ENCODE data around the gene NFIX. TPM values are rescaled to one million over a fixed set of nuclear protein-coding genes. Genes with fewer than 3 reads are reported as not detected.

The NFIX gene
- total and polyA plus RNA-seq, 2 of the 13 experiments (the other 11 are each of a cell fraction or from before 2014, with no cell fraction given) = 3.4 to 5.4 TPM

DNA sequence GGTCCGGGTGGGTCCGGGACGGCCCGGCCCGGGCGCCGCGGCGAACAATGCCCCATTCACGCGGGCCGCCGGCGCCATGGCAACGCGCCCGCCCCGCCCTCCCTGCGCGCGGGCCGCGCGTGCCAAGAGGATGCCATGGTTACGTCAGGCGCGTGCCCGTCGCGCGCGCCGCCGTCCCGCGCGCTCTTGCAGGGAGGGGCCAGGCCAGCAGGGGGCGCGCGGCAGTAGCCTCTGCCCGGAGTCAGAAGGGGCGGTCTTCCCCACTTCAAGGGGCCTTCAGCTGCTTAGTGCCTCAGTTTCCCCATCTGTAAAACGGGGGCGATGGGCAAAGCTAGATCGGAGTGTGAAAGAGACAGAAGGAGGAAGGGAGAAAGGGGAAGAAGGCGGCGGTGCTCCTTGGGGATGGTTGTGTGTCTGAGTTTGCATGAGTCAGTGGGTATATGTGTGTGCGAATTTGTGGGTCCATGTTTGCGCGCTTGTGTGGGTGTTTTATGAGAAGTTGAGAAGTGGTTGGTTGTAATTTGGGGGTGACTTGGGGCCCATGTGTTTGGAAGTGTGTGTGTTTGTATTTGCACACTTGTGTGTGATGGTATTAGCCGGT lies 11.6 kb upstream of the NFIX start (continued):
- TF ChIP-seq, protein P1, sequence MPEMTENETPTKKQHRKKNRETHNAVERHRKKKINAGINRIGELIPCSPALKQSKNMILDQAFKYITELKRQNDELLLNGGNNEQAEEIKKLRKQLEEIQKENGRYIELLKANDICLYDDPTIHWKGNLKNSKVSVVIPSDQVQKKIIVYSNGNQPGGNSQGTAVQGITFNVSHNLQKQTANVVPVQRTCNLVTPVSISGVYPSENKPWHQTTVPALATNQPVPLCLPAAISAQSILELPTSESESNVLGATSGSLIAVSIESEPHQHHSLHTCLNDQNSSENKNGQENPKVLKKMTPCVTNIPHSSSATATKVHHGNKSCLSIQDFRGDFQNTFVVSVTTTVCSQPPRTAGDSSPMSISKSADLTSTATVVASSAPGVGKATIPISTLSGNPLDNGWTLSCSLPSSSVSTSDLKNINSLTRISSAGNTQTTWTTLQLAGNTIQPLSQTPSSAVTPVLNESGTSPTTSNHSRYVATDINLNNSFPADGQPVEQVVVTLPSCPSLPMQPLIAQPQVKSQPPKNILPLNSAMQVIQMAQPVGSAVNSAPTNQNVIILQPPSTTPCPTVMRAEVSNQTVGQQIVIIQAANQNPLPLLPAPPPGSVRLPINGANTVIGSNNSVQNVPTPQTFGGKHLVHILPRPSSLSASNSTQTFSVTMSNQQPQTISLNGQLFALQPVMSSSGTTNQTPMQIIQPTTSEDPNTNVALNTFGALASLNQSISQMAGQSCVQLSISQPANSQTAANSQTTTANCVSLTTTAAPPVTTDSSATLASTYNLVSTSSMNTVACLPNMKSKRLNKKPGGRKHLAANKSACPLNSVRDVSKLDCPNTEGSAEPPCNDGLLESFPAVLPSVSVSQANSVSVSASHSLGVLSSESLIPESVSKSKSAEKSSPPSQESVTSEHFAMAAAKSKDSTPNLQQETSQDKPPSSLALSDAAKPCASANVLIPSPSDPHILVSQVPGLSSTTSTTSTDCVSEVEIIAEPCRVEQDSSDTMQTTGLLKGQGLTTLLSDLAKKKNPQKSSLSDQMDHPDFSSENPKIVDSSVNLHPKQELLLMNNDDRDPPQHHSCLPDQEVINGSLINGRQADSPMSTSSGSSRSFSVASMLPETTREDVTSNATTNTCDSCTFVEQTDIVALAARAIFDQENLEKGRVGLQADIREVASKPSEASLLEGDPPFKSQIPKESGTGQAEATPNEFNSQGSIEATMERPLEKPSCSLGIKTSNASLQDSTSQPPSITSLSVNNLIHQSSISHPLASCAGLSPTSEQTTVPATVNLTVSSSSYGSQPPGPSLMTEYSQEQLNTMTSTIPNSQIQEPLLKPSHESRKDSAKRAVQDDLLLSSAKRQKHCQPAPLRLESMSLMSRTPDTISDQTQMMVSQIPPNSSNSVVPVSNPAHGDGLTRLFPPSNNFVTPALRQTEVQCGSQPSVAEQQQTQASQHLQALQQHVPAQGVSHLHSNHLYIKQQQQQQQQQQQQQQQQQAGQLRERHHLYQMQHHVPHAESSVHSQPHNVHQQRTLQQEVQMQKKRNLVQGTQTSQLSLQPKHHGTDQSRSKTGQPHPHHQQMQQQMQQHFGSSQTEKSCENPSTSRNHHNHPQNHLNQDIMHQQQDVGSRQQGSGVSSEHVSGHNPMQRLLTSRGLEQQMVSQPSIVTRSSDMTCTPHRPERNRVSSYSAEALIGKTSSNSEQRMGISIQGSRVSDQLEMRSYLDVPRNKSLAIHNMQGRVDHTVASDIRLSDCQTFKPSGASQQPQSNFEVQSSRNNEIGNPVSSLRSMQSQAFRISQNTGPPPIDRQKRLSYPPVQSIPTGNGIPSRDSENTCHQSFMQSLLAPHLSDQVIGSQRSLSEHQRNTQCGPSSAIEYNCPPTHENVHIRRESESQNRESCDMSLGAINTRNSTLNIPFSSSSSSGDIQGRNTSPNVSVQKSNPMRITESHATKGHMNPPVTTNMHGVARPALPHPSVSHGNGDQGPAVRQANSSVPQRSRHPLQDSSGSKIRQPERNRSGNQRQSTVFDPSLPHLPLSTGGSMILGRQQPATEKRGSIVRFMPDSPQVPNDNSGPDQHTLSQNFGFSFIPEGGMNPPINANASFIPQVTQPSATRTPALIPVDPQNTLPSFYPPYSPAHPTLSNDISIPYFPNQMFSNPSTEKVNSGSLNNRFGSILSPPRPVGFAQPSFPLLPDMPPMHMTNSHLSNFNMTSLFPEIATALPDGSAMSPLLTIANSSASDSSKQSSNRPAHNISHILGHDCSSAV (CRISPR knock-in tag; IDR thresholded peaks at IDR 0.05; ENCODE audit: borderline replicate concordance) = no peak
- peak; percentile 34 for TF ChIP-seq RXRB (CRISPR knock-in tag; IDR thresholded peaks at IDR 0.05; ENCODE audit: borderline replicate concordance)
- no peak for TF ChIP-seq PHF8 (CRISPR knock-in tag; IDR thresholded peaks at IDR 0.05)
- TF ChIP-seq, protein P2, sequence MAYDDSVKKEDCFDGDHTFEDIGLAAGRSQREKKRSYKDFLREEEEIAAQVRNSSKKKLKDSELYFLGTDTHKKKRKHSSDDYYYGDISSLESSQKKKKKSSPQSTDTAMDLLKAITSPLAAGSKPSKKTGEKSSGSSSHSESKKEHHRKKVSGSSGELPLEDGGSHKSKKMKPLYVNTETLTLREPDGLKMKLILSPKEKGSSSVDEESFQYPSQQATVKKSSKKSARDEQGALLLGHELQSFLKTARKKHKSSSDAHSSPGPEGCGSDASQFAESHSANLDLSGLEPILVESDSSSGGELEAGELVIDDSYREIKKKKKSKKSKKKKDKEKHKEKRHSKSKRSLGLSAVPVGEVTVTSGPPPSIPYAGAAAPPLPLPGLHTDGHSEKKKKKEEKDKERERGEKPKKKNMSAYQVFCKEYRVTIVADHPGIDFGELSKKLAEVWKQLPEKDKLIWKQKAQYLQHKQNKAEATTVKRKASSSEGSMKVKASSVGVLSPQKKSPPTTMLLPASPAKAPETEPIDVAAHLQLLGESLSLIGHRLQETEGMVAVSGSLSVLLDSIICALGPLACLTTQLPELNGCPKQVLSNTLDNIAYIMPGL (CRISPR knock-in tag; IDR thresholded peaks at IDR 0.05; ENCODE audit: borderline replicate concordance in 1 of 2, low read depth in 1 of 2) = peak; percentile 75 to 83; a peak in 3 of 4 replicates
- no peak for TF ChIP-seq NFYC (CRISPR knock-in tag; IDR thresholded peaks at IDR 0.05)
- TF ChIP-seq ZNF644 (CRISPR knock-in tag; IDR thresholded peaks at IDR 0.05; ENCODE audit: low read depth) = no peak
- TF ChIP-seq, protein P3, sequence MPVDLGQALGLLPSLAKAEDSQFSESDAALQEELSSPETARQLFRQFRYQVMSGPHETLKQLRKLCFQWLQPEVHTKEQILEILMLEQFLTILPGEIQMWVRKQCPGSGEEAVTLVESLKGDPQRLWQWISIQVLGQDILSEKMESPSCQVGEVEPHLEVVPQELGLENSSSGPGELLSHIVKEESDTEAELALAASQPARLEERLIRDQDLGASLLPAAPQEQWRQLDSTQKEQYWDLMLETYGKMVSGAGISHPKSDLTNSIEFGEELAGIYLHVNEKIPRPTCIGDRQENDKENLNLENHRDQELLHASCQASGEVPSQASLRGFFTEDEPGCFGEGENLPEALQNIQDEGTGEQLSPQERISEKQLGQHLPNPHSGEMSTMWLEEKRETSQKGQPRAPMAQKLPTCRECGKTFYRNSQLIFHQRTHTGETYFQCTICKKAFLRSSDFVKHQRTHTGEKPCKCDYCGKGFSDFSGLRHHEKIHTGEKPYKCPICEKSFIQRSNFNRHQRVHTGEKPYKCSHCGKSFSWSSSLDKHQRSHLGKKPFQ (CRISPR knock-in tag; IDR thresholded peaks at IDR 0.05; ENCODE audit: insufficient replicate concordance) = no peak
- TF ChIP-seq ETV5 (CRISPR knock-in tag; IDR thresholded peaks at IDR 0.05; ENCODE audit: borderline replicate concordance) = no peak
- TF ChIP-seq GZF1 (CRISPR knock-in tag; IDR thresholded peaks at IDR 0.05) = no peak
- no peak for TF ChIP-seq RXRA (CRISPR knock-in tag; IDR thresholded peaks at IDR 0.05)
- TF ChIP-seq ZNF562 (CRISPR knock-in tag; IDR thresholded peaks at IDR 0.05; ENCODE audit: borderline replicate concordance) = no peak
- TF ChIP-seq ZNF430 (CRISPR knock-in tag; IDR thresholded peaks at IDR 0.05) = no peak
- TF ChIP-seq ARNT2 (CRISPR knock-in tag; IDR thresholded peaks at IDR 0.05; ENCODE audit: low read depth) = no peak
- peak; percentile 48; the same call in 1 of the 2 replicates for TF ChIP-seq REPIN1 (CRISPR knock-in tag; IDR thresholded peaks at IDR 0.05; ENCODE audit: borderline replicate concordance, low read depth)
- no peak for TF ChIP-seq ZSCAN20 (CRISPR knock-in tag; IDR thresholded peaks at IDR 0.05; ENCODE audit: borderline replicate concordance)
- TF ChIP-seq KDM2A (CRISPR knock-in tag; IDR thresholded peaks at IDR 0.05; ENCODE audit: borderline replicate concordance, low read depth) = peak; percentile 58; the same call in 1 of the 2 replicates
- no peak for TF ChIP-seq ZNF766 (CRISPR knock-in tag; IDR thresholded peaks at IDR 0.05; ENCODE audit: borderline replicate concordance)
